GM21717 (cell line): ENCODE measurements around the gene ADRA2B.

Experiments
- ATAC-seq: cut with Tn5 transposase; IDR thresholded peaks from one replicate; pipeline ENCODE4 v1.9.1; 2021; ENCODE audit warnings: mild to moderate bottlenecking, moderate library complexity; ENCODE audit not compliant: unreplicated experiment

Gene ADRA2B

GRCh38 chr2:96106991-96107707 is 9.2 kb downstream of the ADRA2B start:
- no peak for ATAC-seq

DNA sequence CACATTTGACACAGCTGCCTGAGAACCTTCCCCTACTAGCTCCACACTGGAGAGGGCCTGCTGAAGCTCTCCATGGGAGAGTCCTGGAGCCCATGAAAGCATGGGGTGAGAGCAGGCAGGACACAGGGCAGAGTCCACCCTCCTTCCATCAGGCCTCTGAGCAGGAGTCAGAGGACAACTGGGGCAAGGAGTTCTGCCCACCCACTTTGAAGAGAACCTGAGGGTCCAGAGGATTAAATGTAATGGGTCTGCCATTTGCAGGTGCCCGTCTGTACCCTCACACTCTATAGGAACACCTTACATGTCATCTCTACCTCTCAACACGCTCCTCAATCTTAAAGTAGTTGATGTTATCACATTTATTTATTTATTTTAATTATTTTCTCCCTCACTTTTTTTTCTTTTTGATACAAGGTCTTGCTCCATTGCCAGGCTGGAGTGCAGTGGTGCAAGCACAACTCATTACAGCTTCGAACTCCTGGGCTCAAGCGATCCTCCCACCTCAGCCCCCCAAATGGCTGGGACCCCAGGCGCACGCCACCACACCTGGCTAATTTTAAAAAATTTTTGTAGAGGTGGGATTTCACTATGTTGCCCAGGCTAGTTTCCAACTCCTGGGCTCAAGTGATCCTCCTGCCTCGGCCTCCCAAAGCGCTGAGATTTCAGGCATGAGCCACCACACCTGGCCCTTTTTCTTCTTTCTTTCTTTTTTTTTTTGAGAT is 10.2 kb downstream of the ADRA2B start:
- no peak for ATAC-seq

DNA sequence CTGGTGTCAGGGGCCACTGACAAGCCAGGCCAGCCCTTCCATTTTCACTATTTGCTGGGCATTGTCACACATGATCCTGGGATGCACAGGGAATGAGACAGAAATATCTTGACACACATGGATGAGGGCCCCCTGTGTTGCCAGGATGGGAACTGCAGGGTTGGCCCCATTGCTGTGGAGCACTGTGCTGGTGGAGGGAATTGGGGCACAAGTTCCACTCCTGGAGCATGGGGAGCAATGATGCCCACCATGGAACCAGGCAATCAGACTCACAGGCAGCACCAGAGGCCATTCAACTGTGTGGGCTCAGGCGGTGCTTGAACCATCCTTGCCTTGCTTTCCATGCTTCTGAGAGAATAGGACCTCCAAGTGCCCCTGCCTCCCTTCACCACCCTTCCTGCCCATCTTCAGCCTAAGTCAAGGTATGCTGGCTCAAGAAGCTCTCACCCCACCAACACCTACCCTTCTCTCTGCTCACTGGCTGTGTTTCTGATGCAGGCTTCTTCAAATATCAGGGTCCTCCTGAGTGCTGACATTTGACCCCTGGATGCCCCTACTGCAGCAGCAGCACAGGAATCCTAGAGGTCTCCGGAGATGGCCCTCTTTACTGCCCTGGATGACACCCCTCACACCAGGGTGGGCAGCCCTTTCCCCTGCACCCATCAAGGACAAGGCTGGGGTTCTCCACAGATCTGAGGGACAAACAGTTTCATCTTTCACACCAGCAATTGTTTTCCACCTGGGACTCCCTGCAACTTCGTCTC is 11.0 kb downstream of the ADRA2B start:
- ATAC-seq: no peak

DNA sequence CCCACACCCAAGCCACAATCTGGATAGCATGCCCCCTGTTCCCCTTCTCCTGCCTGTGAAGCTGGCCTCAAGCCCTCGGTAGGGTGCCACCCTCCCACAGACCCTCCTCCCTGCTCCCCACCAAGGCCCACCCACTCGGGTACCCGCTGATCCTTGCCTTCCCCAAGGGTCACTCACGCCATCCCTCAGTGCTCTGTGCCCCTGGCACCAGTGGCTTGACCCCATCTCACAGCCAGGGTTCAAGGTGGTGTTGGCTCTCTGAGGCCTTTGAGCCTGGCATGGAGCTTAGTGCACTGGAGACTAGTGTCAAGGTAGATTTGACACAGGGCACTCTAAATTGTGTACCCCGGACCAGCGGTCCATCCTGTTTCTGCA is 11.9 kb downstream of the ADRA2B start:
- no peak for ATAC-seq

- ATAC-seq: no peak
Measured at GRCh38 chr2:96103761-96104486, 12.4 kb downstream of the ADRA2B start.

- no peak for ATAC-seq
Measured at GRCh38 chr2:96103187-96103601, 13.2 kb downstream of the ADRA2B start.

DNA sequence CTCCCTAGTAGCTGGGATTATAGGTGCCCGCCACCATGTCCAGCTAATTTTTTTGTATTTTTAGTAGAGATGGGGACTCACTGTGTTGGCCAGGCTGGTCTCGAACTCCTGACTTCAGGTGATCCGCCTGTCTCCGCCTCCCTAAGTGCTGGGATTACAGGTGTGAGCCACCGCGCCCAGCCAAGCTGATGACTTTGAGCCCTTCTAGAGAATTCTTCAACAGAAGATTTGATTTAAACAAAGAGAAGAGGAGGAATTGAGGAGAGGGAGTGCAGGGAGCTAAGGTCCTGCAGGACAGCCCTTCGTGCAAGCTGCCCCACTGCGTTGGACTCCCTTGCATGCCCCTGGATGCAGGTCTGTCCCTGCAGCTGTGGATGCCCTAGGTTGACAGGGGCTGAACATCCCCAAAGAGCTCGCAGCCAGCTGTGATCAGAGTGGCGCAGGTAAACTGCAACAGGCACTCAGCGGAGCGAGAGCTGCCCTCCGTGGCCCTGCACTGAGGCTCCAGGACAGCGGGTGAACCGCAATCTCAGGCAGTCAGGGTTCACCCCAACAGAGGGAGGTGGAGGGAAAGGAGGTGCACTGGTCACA is 13.7 kb downstream of the ADRA2B start:
- ATAC-seq: no peak

DNA sequence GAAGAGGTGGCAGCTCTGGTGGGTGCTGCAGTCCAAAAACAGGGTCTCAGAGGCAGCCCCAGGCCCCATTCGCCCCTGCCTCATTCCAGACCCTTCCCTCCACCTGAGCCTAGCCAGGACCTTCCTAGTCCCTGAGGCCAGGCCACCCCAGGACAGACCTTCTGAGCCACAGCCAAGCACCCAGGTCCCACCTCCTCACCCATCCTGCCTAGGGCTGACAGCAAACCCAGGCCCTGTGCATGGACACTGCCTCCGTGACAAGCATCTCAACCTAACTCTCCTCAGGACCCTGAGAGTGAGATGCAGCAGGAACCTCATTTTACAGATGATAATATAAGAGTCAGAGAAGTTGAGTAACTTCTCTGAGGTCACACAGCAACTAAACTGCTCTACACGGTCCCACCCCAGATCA is 15.5 kb downstream of the ADRA2B start:
- ATAC-seq: no peak

- no peak for ATAC-seq
Measured at GRCh38 chr2:96099861-96100798, 16.2 kb downstream of the ADRA2B start.

DNA sequence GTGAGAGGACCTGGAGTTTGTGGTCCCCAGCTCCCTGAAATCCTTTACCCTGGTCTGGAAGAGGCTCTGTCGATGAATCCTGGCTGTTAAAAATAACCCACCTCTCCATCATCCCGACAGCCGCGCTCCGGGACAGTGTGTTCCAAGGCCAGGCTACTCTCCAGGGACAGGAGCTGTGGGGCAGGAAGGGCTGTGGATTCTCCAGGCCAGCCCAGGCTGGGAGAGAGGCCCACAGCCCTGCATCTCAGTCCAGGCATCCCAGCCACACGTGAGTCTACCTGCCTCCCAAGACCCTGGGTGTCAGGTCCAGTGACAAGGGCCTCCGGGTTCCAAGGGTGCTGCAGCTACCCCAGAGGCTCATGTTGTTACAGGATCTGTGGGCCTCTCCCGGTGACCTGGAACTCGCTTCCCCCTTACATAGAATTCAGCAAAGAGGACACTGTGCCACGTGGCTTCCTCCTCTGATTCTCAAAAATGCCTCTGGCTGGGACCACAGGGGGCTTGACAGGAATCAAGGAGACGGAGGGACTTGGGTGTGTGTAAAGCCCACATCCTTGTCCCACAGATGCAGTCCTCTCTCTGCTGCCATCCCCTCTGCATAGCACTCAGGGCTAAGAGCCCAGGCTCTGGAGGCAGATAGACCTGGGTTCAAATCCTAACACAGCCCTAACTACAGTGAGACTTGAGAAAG is 17.3 kb downstream of the ADRA2B start:
- ATAC-seq: no peak

GRCh38 chr2:96097951-96098823 is 18.2 kb downstream of the ADRA2B start:
- ATAC-seq: no peak

DNA sequence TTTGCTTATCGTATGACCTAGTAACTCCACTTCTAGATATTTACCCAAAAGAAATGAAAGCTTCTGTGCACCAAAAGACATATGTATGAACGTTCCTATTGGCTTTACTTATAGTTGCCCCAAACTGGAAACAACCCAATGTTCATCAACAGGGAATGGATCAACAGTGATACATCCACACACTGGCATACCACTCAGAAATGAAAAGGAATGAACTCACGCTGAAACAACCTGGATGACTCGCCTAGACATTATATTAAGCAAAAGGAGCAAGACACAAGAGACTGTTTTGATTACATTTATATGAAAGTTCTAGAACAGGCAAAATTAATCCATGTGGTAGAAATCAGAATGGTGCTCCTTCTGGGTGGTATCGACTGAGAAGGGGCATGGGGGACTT is 18.9 kb downstream of the ADRA2B start:
- ATAC-seq: no peak

GRCh38 chr2:96095116-96095636 is 21.2 kb downstream of the ADRA2B start:
- no peak for ATAC-seq

DNA sequence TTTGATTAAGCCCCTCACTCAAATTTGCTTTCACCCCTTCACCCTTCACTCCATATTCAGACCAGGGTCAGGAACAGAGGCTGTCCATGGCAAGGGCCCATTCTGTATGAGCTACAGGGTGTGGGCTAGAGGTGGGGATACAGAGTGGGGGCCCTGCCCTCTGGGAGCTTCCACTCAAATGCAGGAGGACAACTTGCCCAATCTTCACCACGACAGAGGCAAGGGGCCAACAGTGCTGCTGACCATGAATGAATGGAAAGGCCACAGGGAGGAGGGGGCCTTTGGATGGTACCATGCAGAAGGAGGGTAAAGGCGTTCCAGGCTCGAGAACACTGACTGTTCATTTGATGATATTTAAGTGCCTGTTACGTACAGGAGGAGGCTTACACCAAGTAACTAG is 22.8 kb downstream of the ADRA2B start:
- no peak for ATAC-seq

GRCh38 chr2:96092951-96093350 is 23.4 kb downstream of the ADRA2B start:
- no peak for ATAC-seq

DNA sequence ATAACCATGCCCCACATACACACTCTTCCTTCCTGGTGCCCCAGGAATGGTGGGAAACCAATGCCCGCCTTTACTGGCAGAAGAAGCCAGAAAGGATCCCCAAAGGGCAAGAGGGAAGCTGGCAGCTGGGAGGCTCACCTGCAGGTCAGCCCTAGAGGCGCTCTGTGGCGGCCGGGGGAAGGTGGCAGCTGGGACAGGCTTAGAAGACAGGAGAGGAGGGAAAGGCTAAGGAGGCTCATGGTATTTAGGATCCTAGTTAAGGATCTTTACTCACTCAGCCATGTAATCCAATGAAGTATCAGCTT is 23.8 kb downstream of the ADRA2B start:
- ATAC-seq: no peak

DNA sequence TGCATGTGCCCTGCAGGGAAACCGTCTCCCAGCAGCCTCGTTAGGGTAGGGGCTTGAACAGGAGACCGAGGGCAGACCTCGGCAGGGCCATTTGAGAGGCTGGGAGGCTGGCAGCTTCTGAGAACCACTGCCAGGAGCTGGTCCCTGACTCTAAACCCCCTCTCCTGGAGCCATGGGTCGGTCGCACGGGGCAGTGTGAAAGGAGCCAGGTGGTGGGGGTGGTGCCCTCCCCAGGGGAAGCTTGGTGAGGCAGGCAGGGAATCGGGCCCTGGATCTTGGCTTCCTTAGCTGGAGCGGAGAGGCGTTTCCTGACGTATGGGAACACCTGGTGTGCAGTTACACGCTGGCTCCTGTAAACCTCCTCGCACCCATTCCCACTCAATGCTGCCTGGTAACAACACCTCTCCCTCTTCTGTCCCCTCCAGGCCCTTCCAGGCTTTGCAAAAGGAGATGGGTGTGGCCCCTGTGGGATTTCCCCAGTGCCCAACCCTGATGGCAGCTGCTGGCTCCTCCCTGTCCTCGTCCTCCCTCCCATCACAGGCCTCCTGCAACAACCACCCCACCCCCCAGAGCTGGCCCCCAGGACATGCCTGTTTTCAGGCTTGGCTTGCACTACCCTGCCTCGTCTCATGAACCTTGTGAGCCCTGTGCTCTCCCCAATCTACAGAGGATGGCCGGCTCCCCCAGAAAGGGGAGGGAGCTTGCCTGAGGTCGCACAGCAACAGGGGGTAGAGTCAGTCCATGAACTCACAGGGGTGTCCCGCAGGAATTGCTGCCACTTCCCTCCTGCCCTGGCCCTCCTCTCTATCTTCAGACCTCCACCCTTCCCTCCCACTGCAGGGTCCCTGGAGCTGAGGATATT is 24.4 kb downstream of the ADRA2B start:
- ATAC-seq: no peak
